ENCODE results near the gene SRP72.

DNA sequence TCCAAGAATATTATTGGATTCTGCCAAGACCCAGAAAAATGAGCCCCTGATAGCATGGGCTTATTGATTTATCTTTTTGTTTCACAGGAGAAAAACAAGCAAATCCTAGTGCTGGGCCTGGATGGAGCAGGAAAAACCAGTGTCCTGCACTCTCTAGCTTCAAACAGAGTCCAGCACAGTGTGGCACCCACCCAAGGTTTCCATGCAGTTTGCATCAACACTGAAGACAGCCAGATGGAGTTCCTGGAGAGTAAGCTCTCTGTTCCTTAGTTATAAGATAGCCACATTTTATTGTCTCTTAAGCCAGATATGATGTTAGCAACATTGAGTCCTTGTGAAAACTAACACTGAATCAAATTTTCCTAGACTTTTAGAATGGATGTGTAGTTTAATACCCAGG is 43.7 kb downstream of the SRP72 start:
- TF ChIP-seq EZH2phosphoT487 (IDR thresholded peaks at IDR 0.05; ENCODE audit: low read length) (no peak), CTCF (IDR thresholded peaks at IDR 0.05; ENCODE audit: low read length) (no peak), EZH2 (optimal IDR thresholded peaks at IDR 0.05; ENCODE audit: low read depth, low read length) (no peak)
